ENCODE results near the gene COL2A1. TPM values are rescaled to one million over a fixed set of nuclear protein-coding genes. Genes with fewer than 3 reads are reported as not detected.

The COL2A1 gene
- total RNA-seq, 1 experiment from 2014 or later = 10.8 TPM

DNA sequence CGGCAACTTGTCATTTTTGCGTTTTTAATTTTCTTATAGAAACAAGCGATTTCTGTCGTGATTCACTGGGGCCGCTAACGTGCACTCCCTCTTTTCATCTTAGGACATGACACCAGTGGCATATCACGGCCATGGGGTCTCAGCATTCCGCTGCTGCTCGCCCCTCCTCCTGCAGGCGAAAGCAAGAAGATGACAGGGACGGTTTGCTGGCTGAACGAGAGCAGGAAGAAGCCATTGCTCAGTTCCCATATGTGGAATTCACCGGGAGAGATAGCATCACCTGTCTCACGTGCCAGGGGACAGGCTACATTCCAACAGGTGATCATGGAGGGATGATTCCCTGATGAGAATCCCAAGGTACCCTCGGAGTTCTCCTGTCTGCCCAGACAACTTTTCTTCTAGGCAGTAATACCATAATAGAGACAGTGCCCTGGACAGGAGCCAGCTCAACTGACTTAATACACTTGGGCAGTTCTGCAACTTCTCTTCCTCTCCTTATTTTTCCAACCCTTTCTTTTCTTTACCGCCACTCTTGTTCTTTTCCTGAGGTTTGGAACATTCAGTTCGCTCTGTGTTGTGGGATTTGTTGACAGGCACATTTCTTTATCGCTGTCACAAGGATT is 40.1 kb downstream of the COL2A1 start:
- Histone ChIP-seq H3K27ac (ENCODE audit: insufficient read length, low read depth, low read length) (no peak overlapping the region), H2AFZ (ENCODE audit: low read length) (no peak overlapping the region), H3K56ac (ENCODE audit: insufficient read length, low read depth, low read length) (no peak overlapping the region), H3K27me3 (ENCODE audit: insufficient read depth, low read length) (no peaks in the 10 kb centered on the region; the same call in 1 of the 2 replicates), H3K9ac (ENCODE audit: extremely low read depth, insufficient read length, low read length) (peak overlapping the region; percentile 24), H3K23me2 (ENCODE audit: insufficient read length, low read depth, low read length, poor library complexity, severe bottlenecking) (peaks cover 8% of the 10 kb centered on the region), H2BK20ac (ENCODE audit: low read depth, low read length, poor library complexity, severe bottlenecking) (no peak overlapping the region), H3K23ac (ENCODE audit: insufficient read length, low read depth, low read length) (no peak overlapping the region), H4K8ac (replicated peaks; ENCODE audit: insufficient read length, low read depth, low read length) (no peak overlapping the region), H3K4ac (ENCODE audit: low read depth, low read length) (no peak overlapping the region), H4K5ac (ENCODE audit: insufficient read length, low read depth, low read length) (no peak overlapping the region), H3T11ph (ENCODE audit: low read length) (no peak overlapping the region), H4K91ac (ENCODE audit: insufficient read length, low read depth, low read length) (no peak overlapping the region), H2AK5ac (ENCODE audit: insufficient read length, low read length) (no peak overlapping the region), H3K14ac (ENCODE audit: insufficient read depth, low read length) (no peak overlapping the region), H2BK15ac (ENCODE audit: low read depth, low read length) (no peak overlapping the region), H2BK120ac (ENCODE audit: low read depth, low read length, poor library complexity, severe bottlenecking) (no peak overlapping the region), H2BK5ac (ENCODE audit: insufficient read length, low read length) (no peak overlapping the region), H4K20me1 (ENCODE audit: control insufficient read depth, insufficient read depth, insufficient read length) (no peaks in the 10 kb centered on the region), H3K9me3 (ENCODE audit: control insufficient read depth, low read depth, low read length) (peaks cover 7% of the 10 kb centered on the region), H2BK12ac (ENCODE audit: insufficient read length, low read depth, low read length) (no peak overlapping the region), H3K4me2 (ENCODE audit: insufficient read depth, insufficient read length, low read length) (peak overlapping the region; percentile 94), H3K79me2 (ENCODE audit: insufficient read depth, low read length) (no peaks in the 10 kb centered on the region), H3K18ac (ENCODE audit: insufficient read length, low read depth, low read length) (no peak overlapping the region), H3K79me1 (ENCODE audit: insufficient read depth, low read depth, low read length, poor library complexity, severe bottlenecking) (no peaks in the 10 kb centered on the region), H3K4me1 (ENCODE audit: insufficient read depth, low read length) (no peaks in the 10 kb centered on the region; the same call in 1 of the 2 replicates)
- 0 out of 3 replicates have a peak, but pooled peaks have one; percentile 12 for TF ChIP-seq CTCF (conservative IDR thresholded peaks at IDR 0.05)
- peak; percentile 62 for DNase-seq
- peaks cover 33 to 39% of the 10 kb centered on the region in 2 experiments for H3K4me1 Mint-ChIP-seq
- H3K27ac Mint-ChIP-seq = no peak overlapping the region
- peaks cover 21 to 22% of the 10 kb centered on the region in 2 experiments for H3K9me3 Mint-ChIP-seq
- H3K36me3 Mint-ChIP-seq (ENCODE audit: insufficient read depth in 1 of 3, low read depth in 3 of 3) = peaks cover 21 to 34% (median 22%) of the 10 kb centered on the region in 3 experiments
- peak overlapping the region; percentile 84 to 94 for H3K4me3 Mint-ChIP-seq
- peaks cover 53% of the 10 kb centered on the region for H3K27me3 Mint-ChIP-seq (ENCODE audit: low read depth)
- no CpG with 5 or more reads among the region's 18 CpGs for WGBS (ENCODE audit: extremely low coverage, insufficient read length, low lambda C conversion rate)

Data from H9 (cell line).